MG63 (cell line): ENCODE results near the gene SYCE3. TPM values are rescaled to one million over a fixed set of nuclear protein-coding genes. Genes with fewer than 3 reads are reported as not detected.
A peak's percentile ranks its signal among the peaks of the same experiment; 100 is the strongest.

Experiments
- DNase-seq: peaks from one replicate; pipeline ENCODE4 v3.0.0-alpha.2; 2020
- H3K27me3 ChIP-seq: fragments of 250-450 bp; sonication (Bioruptor Pico); 2 replicates; pipeline ENCODE4 v1.5.1; 2020; ENCODE audit warnings: mild to moderate bottlenecking, moderate library complexity
- H3K36me3 ChIP-seq: fragments of 250-450 bp; sonication (Bioruptor Pico); 2 replicates; pipeline ENCODE4 v1.5.1; 2020; ENCODE audit warnings: mild to moderate bottlenecking, moderate library complexity
- H3K4me3 ChIP-seq: fragments of 250-450 bp; sonication (Bioruptor Pico); 2 replicates; pipeline ENCODE4 v1.5.1; 2020; ENCODE audit warnings: mild to moderate bottlenecking, moderate library complexity
- H3K9me3 ChIP-seq: fragments of 250-450 bp; sonication (Bioruptor Pico); 2 replicates; pipeline ENCODE4 v1.5.1; 2020; ENCODE audit warnings: mild to moderate bottlenecking, moderate library complexity
- total RNA-seq: library from RNA; depleted of rRNA; stranded (reverse); fragments of >200 nt; shearing (Covaris generic); gene quantifications from 2 replicates; pipeline ENCODE4 v1.2.3, GENCODE V29; 2014; ENCODE audit warnings: low replicate concordance

The SYCE3 gene
- total RNA-seq, 1 experiment from 2014 or later = not detected

DNA sequence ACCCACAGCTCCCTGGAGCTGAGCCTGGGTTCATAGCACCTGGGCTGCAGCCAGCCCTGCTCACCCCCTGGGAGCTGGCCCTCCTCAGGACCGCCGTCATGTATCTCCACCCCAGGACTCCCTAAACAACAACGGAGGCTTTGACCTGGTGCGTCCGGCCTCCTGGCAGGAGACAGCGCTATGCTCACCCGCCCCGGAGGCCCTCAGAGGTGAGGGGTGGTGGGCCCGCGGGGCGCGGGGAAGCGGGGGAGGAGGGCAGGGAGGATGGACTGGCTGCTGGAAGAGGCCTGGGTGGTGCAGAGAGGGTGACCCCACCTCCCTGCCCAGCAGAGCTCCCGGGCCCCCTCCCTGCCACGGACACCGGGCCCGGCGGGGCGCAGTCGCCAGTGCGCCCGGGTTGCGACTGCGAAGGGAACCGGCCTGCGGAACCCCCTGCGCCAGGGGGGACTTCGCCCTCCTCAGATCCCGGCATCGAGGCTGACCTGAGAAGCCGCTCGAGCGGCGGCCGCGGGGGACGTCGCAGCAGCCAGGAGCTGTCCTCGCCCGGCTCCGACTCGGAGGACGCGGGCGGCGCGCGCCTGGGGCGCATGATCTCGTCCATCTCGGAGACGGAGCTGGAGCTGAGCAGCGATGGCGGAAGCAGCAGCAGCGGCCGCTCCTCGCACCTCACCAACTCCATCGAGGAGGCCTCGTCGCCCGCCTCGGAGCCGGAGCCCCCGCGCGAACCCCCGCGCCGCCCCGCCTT, 41.0 kb upstream of the SYCE3 start:
- no peak for DNase-seq
- H3K36me3 ChIP-seq = no peaks in the 10 kb centered on the region
- H3K4me3 ChIP-seq = no peak overlapping the region
- H3K9me3 ChIP-seq = no peaks in the 10 kb centered on the region
- peaks cover 4% of the 10 kb centered on the region; the same call in 1 of the 2 replicates for H3K27me3 ChIP-seq

DNA sequence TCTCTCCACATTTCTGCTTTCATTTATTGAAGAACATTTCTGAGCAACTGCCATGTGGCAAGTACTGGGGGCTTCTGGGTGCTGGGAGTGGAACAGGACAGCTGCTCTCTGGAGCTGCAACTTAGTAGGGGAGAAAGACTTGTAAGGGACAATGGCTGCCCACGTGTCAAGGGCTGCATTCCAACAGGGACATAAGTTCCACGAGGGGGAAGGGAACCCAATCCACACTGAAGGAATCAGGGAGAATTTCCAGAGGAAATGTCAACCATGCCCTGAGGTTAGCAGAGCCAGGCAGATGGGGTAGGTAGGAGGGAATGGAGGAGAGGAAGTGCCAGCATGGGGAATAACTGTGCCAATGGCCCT, 39.6 kb upstream of the SYCE3 start:
- peaks cover 4% of the 10 kb centered on the region; the same call in 1 of the 2 replicates for H3K27me3 ChIP-seq
- no peaks in the 10 kb centered on the region for H3K9me3 ChIP-seq

DNA sequence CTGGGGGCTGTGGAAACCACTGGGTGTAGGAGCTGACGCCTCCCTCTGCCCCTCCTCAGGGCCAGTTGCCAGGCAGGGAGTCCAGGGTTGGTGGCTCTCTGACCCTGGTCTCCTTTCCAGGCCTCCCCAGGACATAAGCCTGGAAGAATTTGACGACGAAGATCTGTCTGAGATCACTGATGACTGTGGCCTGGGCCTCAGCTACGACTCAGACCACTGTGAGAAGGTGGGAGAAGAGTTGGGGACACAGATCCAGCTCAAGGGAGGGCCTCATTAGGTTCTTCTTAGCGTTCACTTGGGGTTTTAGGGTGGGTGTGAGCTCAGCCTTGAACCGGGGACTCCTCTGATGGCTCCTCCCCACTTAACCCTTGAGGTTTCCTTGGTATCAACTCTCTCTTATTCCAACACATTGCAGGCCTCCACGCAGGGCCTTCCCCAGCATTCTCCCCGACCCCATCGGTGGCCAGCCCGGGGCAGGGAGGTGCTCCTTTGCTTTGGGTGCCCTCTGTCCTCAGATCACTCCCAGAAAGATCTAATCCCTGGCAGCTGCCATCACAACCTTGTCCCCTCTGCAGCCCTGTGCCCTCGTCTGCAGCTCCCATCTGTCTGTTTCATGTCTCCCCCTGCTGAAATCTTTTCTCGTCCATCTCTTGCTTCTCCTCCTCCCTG, 39.1 kb upstream of the SYCE3 start:
- Histone ChIP-seq H3K27me3 (peaks cover 4% of the 10 kb centered on the region; the same call in 1 of the 2 replicates), H3K9me3 (no peaks in the 10 kb centered on the region), H3K36me3 (no peaks in the 10 kb centered on the region), H3K4me3 (no peak overlapping the region)
- no peak for DNase-seq

More for the DNA sequence above, 39.6 kb upstream of the SYCE3 start:
- Histone ChIP-seq H3K4me3 (no peak overlapping the region), H3K36me3 (no peaks in the 10 kb centered on the region)
- DNase-seq = no peak

DNA sequence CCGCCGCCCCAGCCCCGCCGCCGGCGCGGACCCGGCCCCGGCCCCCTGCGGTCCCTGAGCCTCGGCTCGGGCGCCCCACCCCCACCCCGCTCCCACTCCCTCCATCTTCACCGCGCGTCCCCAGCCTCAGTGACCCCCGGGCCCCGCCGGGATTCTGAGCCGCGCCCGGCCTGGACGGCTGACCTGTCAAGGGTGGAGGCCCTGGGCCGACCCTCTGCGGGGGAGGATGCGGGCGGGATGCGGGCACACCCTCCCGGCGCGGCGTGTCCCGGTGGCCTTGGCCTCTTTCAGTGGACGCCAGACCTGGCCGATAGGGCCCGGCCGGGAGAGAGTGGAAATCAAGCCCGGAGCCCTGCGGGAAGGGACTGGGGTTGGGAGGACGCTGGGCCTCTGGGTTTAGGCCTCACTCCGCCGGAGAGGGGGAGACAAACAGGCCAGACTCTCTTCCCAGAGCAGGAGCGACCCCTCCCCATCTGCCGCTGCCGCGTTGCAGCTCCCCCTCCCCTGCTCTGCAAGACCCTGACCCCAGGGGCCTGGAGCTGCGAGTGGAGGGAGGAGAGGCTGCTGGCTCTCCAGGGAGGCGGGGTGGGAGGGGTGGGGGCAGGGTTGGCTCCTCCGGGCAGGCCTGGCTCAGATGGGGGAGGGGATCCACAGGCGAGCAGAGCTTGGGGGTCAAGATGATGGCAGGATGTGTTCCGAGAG, 38.4 kb upstream of the SYCE3 start:
- no peaks in the 10 kb centered on the region for H3K36me3 ChIP-seq
- DNase-seq = no peak
- H3K9me3 ChIP-seq = no peaks in the 10 kb centered on the region
- H3K27me3 ChIP-seq = peaks cover 4% of the 10 kb centered on the region; the same call in 1 of the 2 replicates
- no peak overlapping the region for H3K4me3 ChIP-seq

DNA sequence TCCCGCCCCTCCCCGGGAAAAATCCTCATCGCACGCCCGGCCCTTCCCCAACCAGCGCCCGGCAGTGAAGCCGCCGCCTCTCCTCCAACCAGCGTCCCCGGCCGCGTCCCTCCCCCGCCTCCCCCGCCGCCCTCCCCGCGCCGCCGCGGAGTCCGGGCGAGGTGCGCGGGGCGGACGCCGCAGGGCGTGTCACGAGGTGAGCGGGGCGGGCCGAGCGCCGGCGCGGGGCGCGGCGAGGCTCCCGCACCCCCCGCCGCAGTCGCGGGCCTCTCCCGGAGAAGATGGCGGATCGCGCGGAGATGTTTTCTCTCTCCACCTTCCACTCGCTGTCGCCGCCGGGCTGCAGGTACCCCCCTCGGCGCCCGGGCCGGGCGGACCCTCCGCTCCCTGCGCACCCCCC, 37.8 kb upstream of the SYCE3 start, which contains the start of gene MAPK8IP2:
MAPK8IP2 (plus strand) TSS at position 256 of the 400 bp plus-strand sequence; CDS start at position 282, 26 bp downstream.
- H3K27me3 ChIP-seq = peaks cover 4% of the 10 kb centered on the region; the same call in 1 of the 2 replicates
- H3K4me3 ChIP-seq = no peak within 1 kb of the TSS
- no peaks in the 10 kb centered on the region for H3K36me3 ChIP-seq
- no peaks in the 10 kb centered on the region for H3K9me3 ChIP-seq
- peak; percentile 35 for DNase-seq

DNA sequence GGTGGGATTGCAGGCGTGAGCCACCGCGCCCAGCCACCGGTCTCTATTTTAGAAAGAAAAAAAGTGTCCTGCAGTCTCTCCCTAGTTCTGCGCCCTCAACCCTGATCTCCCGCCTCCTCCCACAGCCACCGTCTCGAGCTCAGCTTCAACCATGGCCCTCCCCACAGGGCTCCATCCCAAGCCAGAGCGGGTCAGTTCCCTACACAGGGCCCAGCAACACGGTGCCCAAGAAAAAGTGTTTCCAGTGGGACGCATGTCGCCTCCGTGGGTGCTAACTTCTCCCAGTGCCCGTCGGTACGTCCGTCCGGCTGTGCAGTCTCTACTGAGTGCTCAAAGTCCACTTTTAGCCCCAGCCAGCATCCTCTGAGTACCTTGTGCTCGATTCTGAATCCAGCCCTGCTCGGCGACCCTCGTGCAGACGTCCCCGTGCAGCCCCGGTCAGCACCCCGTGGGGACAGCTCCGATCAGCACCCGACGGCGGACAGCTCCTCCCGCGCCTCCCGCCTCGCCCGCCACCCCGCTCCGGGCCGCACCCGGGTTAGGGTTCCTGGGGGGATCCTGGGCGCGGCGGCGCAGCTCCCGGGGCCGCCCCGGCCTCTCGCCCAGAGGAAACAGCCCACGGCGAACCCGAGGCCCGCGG, 37.2 kb upstream of the SYCE3 start:
- DNase-seq = peak; percentile 48
- Histone ChIP-seq H3K36me3 (no peaks in the 10 kb centered on the region), H3K27me3 (peaks cover 4% of the 10 kb centered on the region; the same call in 1 of the 2 replicates), H3K4me3 (no peak overlapping the region), H3K9me3 (no peaks in the 10 kb centered on the region)

DNA sequence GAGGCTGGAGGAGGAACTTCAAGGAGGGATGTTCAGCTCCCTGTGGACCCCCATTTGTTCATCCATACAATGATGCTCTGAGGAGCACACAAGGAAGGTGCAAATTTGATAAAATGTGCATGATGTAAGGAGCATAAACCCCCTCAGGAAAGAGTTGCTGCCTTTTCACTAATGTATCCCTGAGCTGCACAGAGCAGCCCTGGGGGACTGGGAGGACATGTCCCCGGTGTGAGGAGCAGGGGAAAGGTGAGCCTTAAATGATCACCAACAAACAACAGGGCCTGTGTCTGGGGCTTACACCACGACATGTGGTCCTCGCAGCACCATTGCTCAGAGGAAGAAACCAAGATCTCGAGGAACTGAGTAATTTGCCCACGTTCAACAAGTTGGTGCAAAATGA, 34.4 kb upstream of the SYCE3 start:
- no peak for DNase-seq
- H3K9me3 ChIP-seq = no peaks in the 10 kb centered on the region

DNA sequence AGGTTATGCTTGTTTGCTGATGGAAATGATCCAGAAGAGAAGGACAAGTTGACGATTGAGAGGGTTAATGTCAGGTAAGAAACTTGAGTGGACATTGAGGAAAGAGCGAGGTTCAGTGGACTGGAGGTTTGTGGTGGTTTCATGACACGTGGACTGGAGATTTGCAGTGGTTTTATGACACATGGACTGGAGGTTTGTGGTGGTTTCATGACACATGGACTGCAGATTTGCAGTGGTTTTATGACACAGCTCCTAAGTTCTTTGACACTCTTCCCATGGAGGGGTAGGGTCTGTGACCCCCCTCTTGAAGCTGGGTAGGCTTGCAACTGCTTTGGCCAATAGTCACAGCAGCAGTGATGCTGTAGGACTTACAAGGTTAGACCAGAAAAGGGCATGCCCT, 32.5 kb upstream of the SYCE3 start:
- H3K9me3 ChIP-seq = no peaks in the 10 kb centered on the region

More for the DNA sequence above, 34.4 kb upstream of the SYCE3 start:
- peaks cover 4% of the 10 kb centered on the region; the same call in 1 of the 2 replicates for H3K27me3 ChIP-seq
- H3K4me3 ChIP-seq = no peak overlapping the region
- no peaks in the 10 kb centered on the region for H3K36me3 ChIP-seq

DNA sequence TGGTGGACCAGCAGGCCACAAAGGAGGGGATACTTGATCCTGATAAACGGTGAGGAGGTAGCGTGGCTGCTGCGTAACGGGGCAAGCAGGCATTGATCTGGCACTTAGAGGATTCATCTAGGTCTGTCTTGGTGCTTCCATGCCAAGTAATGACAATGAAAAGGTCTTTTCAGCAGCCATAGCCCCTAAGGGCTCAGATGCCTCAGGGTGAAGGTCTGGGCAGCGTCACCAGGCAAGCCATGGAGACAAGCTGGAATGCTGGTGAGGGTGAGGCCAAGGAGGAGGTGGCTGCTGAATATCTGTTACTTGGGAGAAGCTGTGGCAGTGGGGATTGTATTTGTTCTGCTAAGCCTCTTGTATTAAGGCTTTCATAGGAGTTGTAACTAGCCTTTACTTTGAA, 24.7 kb upstream of the SYCE3 start:
- Histone ChIP-seq H3K4me3 (no peak overlapping the region), H3K36me3 (no peaks in the 10 kb centered on the region), H3K9me3 (no peaks in the 10 kb centered on the region), H3K27me3 (peaks cover 19% of the 10 kb centered on the region)
- no peak for DNase-seq

More for the DNA sequence above, 32.5 kb upstream of the SYCE3 start:
- no peaks in the 10 kb centered on the region for H3K36me3 ChIP-seq
- peaks cover 12% of the 10 kb centered on the region for H3K27me3 ChIP-seq
- H3K4me3 ChIP-seq = no peak overlapping the region
- no peak for DNase-seq

DNA sequence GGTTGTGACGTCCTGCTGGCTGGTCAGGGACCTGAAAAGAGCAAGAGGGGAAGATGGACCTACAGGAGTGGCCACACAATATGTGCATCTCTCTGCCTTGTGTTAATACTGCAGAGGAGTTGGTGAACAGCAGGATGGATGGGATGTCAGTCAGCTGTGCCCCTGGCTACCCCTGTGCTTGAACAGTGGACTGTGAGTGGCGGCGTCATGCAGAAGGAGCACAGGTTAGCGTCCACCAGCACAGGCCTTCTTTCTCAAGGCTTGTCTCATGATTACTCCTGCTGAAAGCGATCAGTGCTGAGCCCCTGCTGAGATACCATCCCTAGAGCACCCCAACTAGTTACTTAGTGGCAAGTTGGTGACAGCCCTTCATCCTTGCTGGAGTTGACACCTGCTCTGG, 23.7 kb upstream of the SYCE3 start:
- H3K9me3 ChIP-seq = no peaks in the 10 kb centered on the region
- peaks cover 18% of the 10 kb centered on the region for H3K27me3 ChIP-seq
- DNase-seq = no peak
- no peak overlapping the region for H3K4me3 ChIP-seq
- no peaks in the 10 kb centered on the region for H3K36me3 ChIP-seq

DNA sequence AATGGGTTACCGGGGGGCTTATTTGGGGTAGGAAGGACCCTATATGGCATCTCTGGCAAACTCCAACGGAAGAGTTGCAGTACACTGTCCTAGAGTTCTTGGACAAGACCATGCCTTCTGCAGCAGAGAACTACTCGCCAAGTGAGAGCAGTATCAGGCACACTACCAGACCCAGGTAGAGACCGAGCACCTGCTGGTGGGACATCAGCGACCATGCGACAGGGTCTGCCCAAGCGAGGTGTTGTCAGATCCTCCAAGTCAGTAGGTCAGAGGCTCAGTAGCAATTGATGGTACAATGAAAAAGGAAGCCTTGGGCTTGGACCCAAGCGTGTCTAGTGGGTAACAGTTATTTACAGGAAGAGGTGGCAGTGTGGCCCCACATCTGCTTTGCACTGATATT, 23.1 kb upstream of the SYCE3 start:
- Histone ChIP-seq H3K27me3 (peaks cover 15% of the 10 kb centered on the region), H3K4me3 (no peak overlapping the region), H3K36me3 (no peaks in the 10 kb centered on the region), H3K9me3 (no peaks in the 10 kb centered on the region)
- no peak for DNase-seq

DNA sequence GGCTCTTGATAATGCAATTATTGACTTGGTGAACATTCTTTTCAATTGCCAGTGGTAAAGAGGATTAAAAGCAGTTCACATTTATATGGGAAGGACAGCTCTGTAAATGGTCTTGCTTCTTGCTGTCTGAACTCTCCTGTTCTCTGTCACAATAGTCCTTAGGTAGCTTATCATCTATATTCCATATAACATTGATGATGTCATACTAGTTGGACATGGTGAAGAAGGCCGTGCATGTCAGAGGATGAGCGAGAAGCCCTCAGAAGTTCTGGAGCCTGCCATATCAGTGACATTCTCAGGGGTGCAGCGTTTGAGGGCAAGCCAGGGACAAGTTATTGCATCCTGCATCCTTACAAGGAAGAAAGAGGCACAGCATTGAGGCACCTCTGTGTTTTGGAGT, 22.5 kb upstream of the SYCE3 start:
- Histone ChIP-seq H3K9me3 (no peaks in the 10 kb centered on the region), H3K4me3 (no peak overlapping the region), H3K27me3 (peaks cover 11% of the 10 kb centered on the region), H3K36me3 (0 out of 2 replicates have a peak, but pooled peaks cover 3% of the 10 kb centered on the region)
- no peak for DNase-seq

DNA sequence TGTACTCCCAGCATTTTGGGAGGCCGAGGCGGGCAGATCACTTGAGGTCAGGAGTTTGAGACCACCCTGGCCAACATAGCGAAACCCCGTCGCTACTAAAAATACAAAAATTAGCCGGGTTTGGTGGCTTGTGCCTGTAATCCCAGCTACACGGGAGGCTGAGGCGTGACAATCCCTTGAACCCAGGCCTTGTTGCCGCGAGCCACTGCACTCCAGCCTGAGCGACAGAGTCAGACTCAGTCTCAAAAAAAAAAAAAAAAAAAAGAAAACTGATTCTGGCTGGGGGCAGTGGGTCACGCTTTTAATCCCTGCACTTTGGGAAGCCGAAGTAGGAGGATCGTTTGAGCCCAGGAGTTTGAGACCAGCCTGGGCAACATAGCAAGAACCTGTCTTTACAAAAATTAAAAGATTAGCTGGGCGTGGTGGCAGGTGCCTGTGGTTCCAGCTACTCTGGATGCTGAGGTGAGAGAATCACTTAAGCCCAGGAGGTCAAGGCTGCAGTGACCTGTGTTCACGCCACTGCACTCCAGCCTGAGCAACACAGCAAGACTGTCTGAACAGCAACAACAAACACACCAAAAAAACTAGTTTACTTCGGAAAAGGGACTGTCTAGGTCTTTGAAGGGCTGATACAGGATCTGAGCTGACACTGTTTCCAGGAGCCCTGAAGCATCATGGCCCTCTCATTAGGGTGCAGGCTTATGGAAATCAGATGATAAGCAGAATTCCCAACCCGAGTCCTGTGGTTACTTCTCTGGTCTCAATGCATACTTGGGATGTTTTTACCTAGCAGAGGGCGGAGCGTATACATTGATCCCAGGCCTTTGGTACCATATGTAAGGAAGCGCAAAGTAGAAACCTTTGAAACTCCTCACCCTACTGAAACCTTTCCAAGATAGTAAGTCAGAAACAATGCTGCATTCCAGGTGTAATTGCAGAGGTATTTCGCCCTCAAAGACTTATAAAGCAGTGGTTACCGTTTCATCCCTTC, 21.7 kb upstream of the SYCE3 start:
- Histone ChIP-seq H3K36me3 (0 out of 2 replicates have a peak, but pooled peaks cover 6% of the 10 kb centered on the region), H3K9me3 (no peaks in the 10 kb centered on the region)
- no peak for DNase-seq

DNA sequence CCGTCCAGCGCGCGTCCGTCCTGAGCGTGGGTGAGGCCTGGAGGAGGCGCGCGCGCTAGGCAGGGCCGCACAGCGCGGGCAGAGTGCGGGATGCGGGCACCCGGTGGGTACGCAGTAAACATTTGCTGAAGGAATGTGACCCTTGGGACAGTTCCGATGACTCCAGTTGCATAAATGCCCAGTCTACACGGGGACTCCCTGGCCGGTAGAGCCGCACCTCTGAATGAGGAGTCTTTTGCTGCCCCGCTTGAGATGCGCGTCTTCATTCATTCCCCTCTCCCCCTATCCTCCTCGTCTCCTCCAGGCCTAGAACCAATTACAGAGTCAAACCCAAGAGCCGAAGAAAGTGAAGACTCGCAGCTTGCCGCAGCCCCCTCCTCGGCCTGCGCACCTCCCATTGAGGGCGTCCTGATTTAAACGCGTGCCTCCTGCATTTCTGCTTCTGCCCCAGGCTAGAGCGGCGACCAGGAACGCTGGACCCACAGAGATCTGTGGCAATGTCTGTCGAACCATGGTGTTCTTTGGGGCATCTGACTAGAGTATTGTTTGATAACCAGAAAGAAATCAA, 20.7 kb upstream of the SYCE3 start:
- Histone ChIP-seq H3K36me3 (0 out of 2 replicates have a peak, but pooled peaks cover 6% of the 10 kb centered on the region), H3K4me3 (peak overlapping the region; percentile 87), H3K9me3 (no peaks in the 10 kb centered on the region), H3K27me3 (no peaks in the 10 kb centered on the region)
- DNase-seq = no peak

More for the DNA sequence above, 21.7 kb upstream of the SYCE3 start:
- H3K27me3 ChIP-seq = peaks cover 3% of the 10 kb centered on the region; the same call in 1 of the 2 replicates
- H3K4me3 ChIP-seq = no peak overlapping the region
